Uterus (tissue), 4 donors: ENCODE data around the gene ADCY2. TPM values are rescaled to one million over a fixed set of nuclear protein-coding genes. Genes with fewer than 3 reads are reported as not detected.

Experiments
- DNase-seq, 2 donors: peaks; one replicate each; pipeline ENCODE4 v3.0.0-alpha.2; 2019 to 2020
- H3K27ac ChIP-seq, 2 donors: fragments of 200-600 bp; sonication (generic); 1 replicate in 1 of 2; 2 replicates in 1 of 2; pipeline ENCODE4 v1.5.1; 2016 to 2018
- H3K27me3 ChIP-seq, 2 donors: fragments of 200-600 bp; sonication (generic); one replicate each; pipeline ENCODE4 v1.5.1; 2018 to 2019; ENCODE audit warnings: control low read depth in 1 of 2
- H3K36me3 ChIP-seq, 2 donors: fragments of 200-600 bp; sonication (generic); one replicate each; pipeline ENCODE4 v1.5.1; 2019; ENCODE audit warnings: control low read depth in 1 of 2
- H3K4me1 ChIP-seq, 2 donors: fragments of 200-600 bp; sonication (generic); one replicate each; pipeline ENCODE4 v1.5.1; 2018 to 2019; ENCODE audit warnings: control low read depth in 1 of 2
- H3K4me3 ChIP-seq, 2 donors: fragments of 200-600 bp; sonication (generic); 1 replicate in 1 of 2; 2 replicates in 1 of 2; pipeline ENCODE4 v1.5.1; 2018 to 2019; ENCODE audit warnings: mild to moderate bottlenecking in 1 of 2
- H3K9me3 ChIP-seq, 2 donors: fragments of 200-600 bp; sonication (generic); one replicate each; pipeline ENCODE4 v1.5.1; 2019; ENCODE audit warnings: control low read depth in 1 of 2
- POLR2A ChIP-seq, 2 donors: fragments of 450-650 bp; IDR thresholded peaks; one replicate each; pipeline ENCODE4 v1.6.1; 2016; ENCODE audit warnings: antibody characterized with exemption in 2 of 2, mild to moderate bottlenecking in 1 of 2, moderate library complexity in 1 of 2
- intact Hi-C: fragments of 100-400 bp; cut with DNase I; formaldehyde crosslinking; loops from one replicate; pipeline ENCODE4 v1.15.1; 2023; ENCODE audit warnings: low total_unique reads
- total RNA-seq, 4 donors: library from RNA; depleted of rRNA in 3 of 4; stranded (reverse); fragments of >200 nt in 3 of 4; gene quantifications; one replicate each; pipeline versions ENCODE4 v1.1.0 to v1.2.4, GENCODE V29; 2014 to 2023
- TF ChIP-seq, protein P1 (sequence below), 4 experiments: fragments of 200-600 bp in 2 of 4; fragments of 450-650 bp in 2 of 4; sonication (generic) in 2 of 4; IDR thresholded peaks; one replicate each; pipeline ENCODE4 v1.5.1; 2016 to 2019; ENCODE audit warnings: antibody characterized with exemption in 4 of 4, mild to moderate bottlenecking in 2 of 4, moderate library complexity in 1 of 4
- donor health status: DM: yes; HTN: yes; CAD: no.

ADCY2 gene
- total RNA-seq, 4 donors from 2014 or later: 3.8 to 25.3 (median 4.5) TPM

DNA sequence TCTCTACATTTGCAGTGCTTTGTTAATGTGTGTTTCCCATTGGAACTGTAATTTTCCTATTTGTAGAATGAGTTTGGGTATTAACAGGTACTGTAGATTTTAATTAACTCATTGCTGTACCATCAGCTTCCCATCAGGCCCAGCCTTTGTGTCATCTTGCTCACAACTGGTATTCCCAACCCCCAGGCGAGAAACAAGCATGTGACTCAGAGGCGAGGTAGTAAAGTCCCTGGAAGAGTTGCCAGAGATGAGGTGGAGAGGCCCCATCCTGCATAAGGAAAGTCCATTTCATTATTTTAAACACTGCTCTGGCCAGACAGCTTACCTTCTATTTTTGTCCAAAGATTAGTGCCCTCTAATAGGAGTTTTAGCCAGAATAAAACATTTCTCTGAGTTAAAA, 29.9 kb downstream of the ADCY2 start:
- no peak for DNase-seq
- Histone ChIP-seq H3K4me1 (no peaks in the 10 kb centered on the region), H3K36me3 (no peaks in the 10 kb centered on the region), H3K9me3 (no peaks in the 10 kb centered on the region), H3K27ac (no peak overlapping the region), H3K4me3 (no peak overlapping the region), H3K27me3 (no peaks in the 10 kb centered on the region)
- intact Hi-C loops: no loop called here
- TF ChIP-seq, protein P1, sequence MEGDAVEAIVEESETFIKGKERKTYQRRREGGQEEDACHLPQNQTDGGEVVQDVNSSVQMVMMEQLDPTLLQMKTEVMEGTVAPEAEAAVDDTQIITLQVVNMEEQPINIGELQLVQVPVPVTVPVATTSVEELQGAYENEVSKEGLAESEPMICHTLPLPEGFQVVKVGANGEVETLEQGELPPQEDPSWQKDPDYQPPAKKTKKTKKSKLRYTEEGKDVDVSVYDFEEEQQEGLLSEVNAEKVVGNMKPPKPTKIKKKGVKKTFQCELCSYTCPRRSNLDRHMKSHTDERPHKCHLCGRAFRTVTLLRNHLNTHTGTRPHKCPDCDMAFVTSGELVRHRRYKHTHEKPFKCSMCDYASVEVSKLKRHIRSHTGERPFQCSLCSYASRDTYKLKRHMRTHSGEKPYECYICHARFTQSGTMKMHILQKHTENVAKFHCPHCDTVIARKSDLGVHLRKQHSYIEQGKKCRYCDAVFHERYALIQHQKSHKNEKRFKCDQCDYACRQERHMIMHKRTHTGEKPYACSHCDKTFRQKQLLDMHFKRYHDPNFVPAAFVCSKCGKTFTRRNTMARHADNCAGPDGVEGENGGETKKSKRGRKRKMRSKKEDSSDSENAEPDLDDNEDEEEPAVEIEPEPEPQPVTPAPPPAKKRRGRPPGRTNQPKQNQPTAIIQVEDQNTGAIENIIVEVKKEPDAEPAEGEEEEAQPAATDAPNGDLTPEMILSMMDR (IDR thresholded peaks at IDR 0.05): no peak
- no peak for TF ChIP-seq POLR2A (IDR thresholded peaks at IDR 0.05)

DNA sequence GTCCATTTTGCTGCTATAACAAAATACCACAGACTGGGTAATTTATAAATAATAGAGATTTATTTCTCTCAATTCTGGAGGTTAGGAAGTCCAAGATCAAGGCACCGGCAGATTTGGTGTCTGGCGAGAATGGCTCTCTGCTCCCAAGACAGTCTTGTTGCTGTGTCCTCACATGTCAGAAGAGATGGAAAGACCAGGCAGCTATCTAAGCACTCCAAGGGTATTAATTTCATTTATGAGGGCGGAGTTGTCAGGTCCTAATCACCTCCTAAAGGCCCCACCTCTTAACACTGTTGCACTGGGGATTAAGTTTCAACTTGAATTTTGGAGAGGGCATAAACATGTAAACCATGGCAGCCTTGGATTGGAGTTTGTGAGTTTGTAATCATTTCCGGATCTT, 30.3 kb downstream of the ADCY2 start:
- no peaks in the 10 kb centered on the region for H3K4me1 ChIP-seq
- H3K36me3 ChIP-seq: no peaks in the 10 kb centered on the region
- no peaks in the 10 kb centered on the region for H3K9me3 ChIP-seq
- no peak for DNase-seq
- intact Hi-C loops: no loop called here
- H3K27me3 ChIP-seq: no peaks in the 10 kb centered on the region
- H3K27ac ChIP-seq: no peak overlapping the region
- TF ChIP-seq, protein P1 (IDR thresholded peaks at IDR 0.05): no peak
- no peak overlapping the region for H3K4me3 ChIP-seq

DNA sequence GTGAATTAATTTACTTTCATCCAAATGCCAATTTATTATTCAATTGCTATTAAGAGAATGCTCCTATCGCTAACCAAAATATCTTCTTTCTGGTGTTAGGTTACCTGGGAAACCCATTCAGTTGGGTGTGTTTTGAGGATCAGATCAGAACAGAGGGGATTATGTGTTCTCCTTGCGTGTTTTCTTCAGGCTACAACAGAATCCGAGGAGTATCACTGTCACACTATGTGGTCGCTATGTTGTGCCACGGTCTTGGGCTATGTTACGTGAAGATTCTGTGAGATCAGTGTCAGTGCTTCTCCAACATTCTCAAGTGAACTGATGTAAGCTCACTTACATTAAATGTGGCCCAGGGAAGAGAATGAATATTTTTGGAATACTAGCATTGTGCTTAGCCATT, 39.0 kb downstream of the ADCY2 start:
- intact Hi-C loops: no loop called here
- no peaks in the 10 kb centered on the region for H3K9me3 ChIP-seq

DNA sequence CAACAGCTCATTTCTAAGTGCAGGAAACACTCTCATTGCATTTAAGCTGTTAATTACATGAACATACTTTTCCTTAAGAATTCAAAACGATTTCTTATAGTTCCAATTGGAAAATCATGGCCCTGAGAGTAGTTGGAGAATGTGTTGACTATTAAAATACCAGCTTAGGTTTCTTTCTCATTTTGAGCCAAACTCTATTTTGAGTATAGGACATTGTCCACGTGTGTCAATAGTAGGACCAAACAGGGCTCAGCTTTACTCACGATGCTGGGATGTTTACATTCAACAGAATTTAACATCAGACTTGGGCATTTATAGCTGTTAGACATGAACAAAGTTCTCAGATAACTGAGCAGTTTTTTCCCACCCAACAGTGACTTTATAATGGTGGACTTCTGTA, 39.6 kb downstream of the ADCY2 start:
- H3K27me3 ChIP-seq: no peaks in the 10 kb centered on the region
- TF ChIP-seq POLR2A (IDR thresholded peaks at IDR 0.05): no peak
- TF ChIP-seq, protein P1 (IDR thresholded peaks at IDR 0.05): no peak

More for the DNA sequence above, 39.0 kb downstream of the ADCY2 start:
- no peaks in the 10 kb centered on the region for H3K27me3 ChIP-seq
- H3K4me1 ChIP-seq: no peaks in the 10 kb centered on the region
- H3K4me3 ChIP-seq: no peak overlapping the region
- H3K27ac ChIP-seq: no peak overlapping the region
- no peaks in the 10 kb centered on the region for H3K36me3 ChIP-seq
- DNase-seq: no peak
- no peak for TF ChIP-seq POLR2A (IDR thresholded peaks at IDR 0.05)
- TF ChIP-seq, protein P1 (IDR thresholded peaks at IDR 0.05): no peak

DNA sequence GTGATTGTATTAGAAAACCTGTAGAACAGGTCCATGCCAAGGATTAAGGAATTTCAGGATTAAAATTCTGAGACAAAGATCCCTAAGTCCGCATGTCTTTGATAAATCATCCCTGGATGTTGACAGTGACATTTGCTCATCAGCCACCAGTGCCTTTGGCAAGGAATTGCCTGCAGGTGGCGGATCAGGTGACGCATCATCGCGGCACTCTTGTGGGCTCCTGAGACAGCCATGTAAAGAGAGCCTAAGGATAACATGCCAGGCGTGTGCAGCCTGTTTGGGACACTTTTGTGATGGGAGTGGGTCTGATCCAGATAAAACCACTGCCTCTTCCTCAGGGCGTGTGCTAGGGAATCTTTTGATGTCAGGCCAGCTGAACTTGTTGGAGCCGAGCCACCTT, 40.6 kb downstream of the ADCY2 start:
- no peaks in the 10 kb centered on the region for H3K36me3 ChIP-seq
- no peaks in the 10 kb centered on the region for H3K9me3 ChIP-seq
- no peak overlapping the region for H3K4me3 ChIP-seq
- no peaks in the 10 kb centered on the region for H3K27me3 ChIP-seq
- intact Hi-C loops: no loop called here
- H3K4me1 ChIP-seq: no peaks in the 10 kb centered on the region
- no peak for TF ChIP-seq POLR2A (IDR thresholded peaks at IDR 0.05)
- TF ChIP-seq, protein P1 (IDR thresholded peaks at IDR 0.05): no peak
- DNase-seq: no peak
- no peak overlapping the region for H3K27ac ChIP-seq

More for the DNA sequence above, 39.6 kb downstream of the ADCY2 start:
- DNase-seq: no peak
- Histone ChIP-seq H3K4me1 (no peaks in the 10 kb centered on the region), H3K27ac (no peak overlapping the region), H3K9me3 (no peaks in the 10 kb centered on the region), H3K36me3 (no peaks in the 10 kb centered on the region), H3K4me3 (no peak overlapping the region)
- intact Hi-C loops: no loop called here
